A673 (cell line): ENCODE measurements around the gene RIT2.

ENCODE experiments used
- CTCF ChIP-seq: fragments of 300-800, 200-600 bp; sonication (generic); conservative IDR thresholded peaks from 2 replicates; pipeline ENCODE4 v1.5.1; 2017; ENCODE audit warnings: low read depth, mild to moderate bottlenecking, antibody characterized with exemption, low read length, moderate library complexity, mixed read lengths
- EZH2 ChIP-seq: fragments of 200-600 bp; sonication (generic); IDR thresholded peaks from 2 replicates; pipeline ENCODE4 v1.6.1; 2017; ENCODE audit warnings: borderline replicate concordance, low read depth, mild to moderate bottlenecking, mixed read lengths, antibody characterized with exemption, low read length; ENCODE audit not compliant: poor library complexity, severe bottlenecking

DNA sequence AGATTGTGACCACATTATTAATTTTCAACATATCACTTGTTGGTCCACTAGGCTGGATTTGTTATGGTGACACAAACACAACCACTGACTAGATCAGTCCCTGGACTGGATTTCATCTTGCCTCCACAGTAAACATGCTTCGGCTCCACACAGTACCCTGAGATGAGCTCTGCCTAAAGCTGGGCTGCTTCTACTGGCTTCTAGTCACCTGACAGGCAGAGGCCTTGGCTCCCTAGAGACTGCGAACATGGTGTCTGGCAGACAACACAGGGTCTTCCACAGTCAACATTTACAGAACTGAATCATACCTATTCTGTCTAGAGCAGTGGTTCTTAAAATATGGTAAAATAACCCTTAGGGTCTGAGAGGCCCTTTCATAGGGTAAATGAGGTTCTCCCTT lies 69.2 kb downstream of the RIT2 start:
- TF ChIP-seq CTCF (no peak), EZH2 (no peak)
